ENCODE data around the gene ULBP1. TPM values are rescaled to one million over a fixed set of nuclear protein-coding genes. Genes with fewer than 3 reads are reported as not detected.
"Not testable (repeated sequence)": the region's sequence is repeated elsewhere in the genome, so short reads cannot be mapped to it uniquely, and the experiment has no call there.

The ULBP1 gene
- total RNA-seq, 4 donors from 2014 or later, result not detected

GRCh38 chr6:149999636-150000035 lies 35.9 kb downstream of the ULBP1 start:
- no peaks in the 10 kb centered on the region for H3K4me1 ChIP-seq
- no peak overlapping the region for H3K4me3 ChIP-seq
- H3K36me3 ChIP-seq, result no peaks in the 10 kb centered on the region
- TF ChIP-seq, protein P1, sequence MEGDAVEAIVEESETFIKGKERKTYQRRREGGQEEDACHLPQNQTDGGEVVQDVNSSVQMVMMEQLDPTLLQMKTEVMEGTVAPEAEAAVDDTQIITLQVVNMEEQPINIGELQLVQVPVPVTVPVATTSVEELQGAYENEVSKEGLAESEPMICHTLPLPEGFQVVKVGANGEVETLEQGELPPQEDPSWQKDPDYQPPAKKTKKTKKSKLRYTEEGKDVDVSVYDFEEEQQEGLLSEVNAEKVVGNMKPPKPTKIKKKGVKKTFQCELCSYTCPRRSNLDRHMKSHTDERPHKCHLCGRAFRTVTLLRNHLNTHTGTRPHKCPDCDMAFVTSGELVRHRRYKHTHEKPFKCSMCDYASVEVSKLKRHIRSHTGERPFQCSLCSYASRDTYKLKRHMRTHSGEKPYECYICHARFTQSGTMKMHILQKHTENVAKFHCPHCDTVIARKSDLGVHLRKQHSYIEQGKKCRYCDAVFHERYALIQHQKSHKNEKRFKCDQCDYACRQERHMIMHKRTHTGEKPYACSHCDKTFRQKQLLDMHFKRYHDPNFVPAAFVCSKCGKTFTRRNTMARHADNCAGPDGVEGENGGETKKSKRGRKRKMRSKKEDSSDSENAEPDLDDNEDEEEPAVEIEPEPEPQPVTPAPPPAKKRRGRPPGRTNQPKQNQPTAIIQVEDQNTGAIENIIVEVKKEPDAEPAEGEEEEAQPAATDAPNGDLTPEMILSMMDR (IDR thresholded peaks at IDR 0.05), result no peak
- no peak for TF ChIP-seq POLR2A (IDR thresholded peaks at IDR 0.05)
- intact Hi-C loops (cut with DNase I; ENCODE audit: low total_unique reads), result no loop called here
- H3K9me3 ChIP-seq, result no peaks in the 10 kb centered on the region
- H3K27ac ChIP-seq, result no peak overlapping the region
- DNase-seq, result no peak
- H3K27me3 ChIP-seq, result peaks cover 0 to 19% of the 10 kb centered on the region in 2 donors

GRCh38 chr6:150001295-150002008 lies 37.7 kb downstream of the ULBP1 start:
- Histone ChIP-seq H3K4me3 (no peak overlapping the region), H3K27me3 (peaks cover 0 to 7% of the 10 kb centered on the region in 2 donors), H3K36me3 (no peaks in the 10 kb centered on the region), H3K27ac (no peak overlapping the region), H3K9me3 (no peaks in the 10 kb centered on the region), H3K4me1 (no peaks in the 10 kb centered on the region)
- TF ChIP-seq POLR2A (IDR thresholded peaks at IDR 0.05), result no peak
- TF ChIP-seq, protein P1 (IDR thresholded peaks at IDR 0.05), result no peak
- intact Hi-C loops (cut with DNase I; ENCODE audit: low total_unique reads), result no loop called here
- no peak for DNase-seq

- H3K27me3 ChIP-seq, result peaks cover 0 to 7% of the 10 kb centered on the region in 2 donors
- no peak for DNase-seq
- intact Hi-C loops (cut with DNase I; ENCODE audit: low total_unique reads), result no loop called here
- TF ChIP-seq, protein P1 (IDR thresholded peaks at IDR 0.05), result no peak
- TF ChIP-seq POLR2A (IDR thresholded peaks at IDR 0.05), result no peak
- no peak overlapping the region for H3K4me3 ChIP-seq
- H3K36me3 ChIP-seq, result no peaks in the 10 kb centered on the region
- H3K4me1 ChIP-seq, result no peaks in the 10 kb centered on the region
- no peaks in the 10 kb centered on the region for H3K9me3 ChIP-seq
- no peak overlapping the region for H3K27ac ChIP-seq
Observed at GRCh38 chr6:150002710-150003109, 39.0 kb downstream of the ULBP1 start.

GRCh38 chr6:150003599-150003998 lies 39.9 kb downstream of the ULBP1 start:
- intact Hi-C loops (cut with DNase I; ENCODE audit: low total_unique reads); H3K9me3 ChIP-seq; H3K27ac ChIP-seq; H3K27me3 ChIP-seq; DNase-seq; H3K4me3 ChIP-seq; H3K36me3 ChIP-seq; H3K4me1 ChIP-seq: not testable (repeated sequence)

DNA sequence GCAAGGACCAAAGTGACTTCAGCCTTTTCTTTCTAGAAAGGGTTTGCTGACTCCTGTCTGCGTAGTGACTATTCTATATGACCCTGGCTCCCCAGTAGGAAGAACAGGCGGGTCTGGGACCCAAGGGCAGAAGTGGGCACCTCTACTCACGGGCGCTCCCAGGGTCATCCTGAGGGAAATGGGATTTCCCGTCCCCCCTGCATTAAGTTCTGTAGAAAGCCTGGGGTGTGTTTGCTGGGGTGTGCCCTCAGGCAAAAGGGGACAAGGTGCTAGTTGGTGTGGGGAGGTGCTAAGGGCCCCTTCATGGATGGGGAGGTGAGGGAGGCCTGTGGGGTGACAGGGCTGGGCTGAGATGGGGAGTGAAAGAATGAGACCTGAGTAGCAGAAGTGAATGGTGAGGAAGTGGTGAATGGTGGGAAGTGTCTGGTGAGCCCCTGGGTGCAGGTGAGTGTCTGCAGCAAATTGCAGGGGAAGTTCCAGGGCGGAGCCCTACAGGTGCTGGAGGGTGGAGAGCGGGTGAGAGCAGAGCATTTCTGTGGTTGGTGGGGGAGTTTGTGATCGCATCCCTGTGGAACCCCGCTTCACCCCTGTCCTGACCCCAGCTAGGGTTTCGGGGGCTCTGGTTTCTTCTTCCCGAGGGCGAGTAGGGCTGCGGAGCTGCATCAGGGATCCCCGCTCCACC lies 40.5 kb downstream of the ULBP1 start:
- DNase-seq, result no peak
- intact Hi-C loops (cut with DNase I; ENCODE audit: low total_unique reads), result no loop called here
- Histone ChIP-seq H3K4me3 (peak overlapping the region; percentile 35 to 43), H3K9me3 (no peaks in the 10 kb centered on the region), H3K27ac (no peak overlapping the region), H3K4me1 (no peaks in the 10 kb centered on the region), H3K27me3 (peaks cover 0 to 7% of the 10 kb centered on the region in 2 donors), H3K36me3 (no peaks in the 10 kb centered on the region)
- TF ChIP-seq POLR2A (IDR thresholded peaks at IDR 0.05), result no peak
- TF ChIP-seq, protein P1 (IDR thresholded peaks at IDR 0.05), result no peak
